Heart left ventricle (tissue), 16 donors: Measurements from ENCODE around the gene SF3A2. TPM values are rescaled to one million over a fixed set of nuclear protein-coding genes. Genes with fewer than 3 reads are reported as not detected.
A peak's percentile ranks its signal among the peaks of the same experiment; 100 is the strongest.

Experiments used
- ATAC-seq, 4 donors: fragments of 200-7000 bp; cut with Tn5 transposase; one replicate each; pipeline ENCODE4 v1.9.1; 2020 to 2022; ENCODE audit warnings: moderate library complexity in 4 of 4, mild to moderate bottlenecking in 3 of 4, moderate number of reproducible peaks in 1 of 4
- DNase-seq, 5 donors: peaks; one replicate each; pipeline ENCODE4 v3.0.0-alpha.2; 2020
- H3K27ac ChIP-seq, 12 donors: fragments of 200-600 bp; sonication (generic) in 4 of 12; one replicate each; pipeline versions ENCODE4 v1.5.0 to v1.8.0; 2016 to 2022; ENCODE audit warnings: mild to moderate bottlenecking in 2 of 12
- H3K27me3 ChIP-seq, 9 donors: fragments of 200-600 bp; sonication (generic) in 2 of 9; one replicate each; pipeline versions ENCODE4 v1.5.1 to v1.8.0; 2016 to 2022; ENCODE audit warnings: mild to moderate bottlenecking in 3 of 9
- H3K36me3 ChIP-seq, 9 donors: fragments of 200-600 bp; sonication (generic) in 2 of 9; one replicate each; pipeline versions ENCODE4 v1.5.0 to v1.8.0; 2018 to 2022; ENCODE audit warnings: mild to moderate bottlenecking in 2 of 9
- H3K4me1 ChIP-seq, 12 donors: fragments of 200-600 bp; sonication (generic) in 4 of 12; one replicate each; pipeline versions ENCODE4 v1.5.0 to v1.8.0; 2016 to 2022; ENCODE audit warnings: mild to moderate bottlenecking in 3 of 12
- H3K4me3 ChIP-seq, 12 donors: fragments of 200-600 bp; sonication (generic) in 4 of 12; one replicate each; pipeline versions ENCODE4 v1.5.0 to v1.8.0; 2017 to 2022; ENCODE audit warnings: mild to moderate bottlenecking in 9 of 12, moderate library complexity in 4 of 12
- H3K9me3 ChIP-seq, 12 donors: fragments of 200-600 bp; sonication (generic) in 4 of 12; one replicate each; pipeline versions ENCODE4 v1.5.0 to v1.8.0; 2016 to 2022; ENCODE audit warnings: mild to moderate bottlenecking in 1 of 12
- POLR2A ChIP-seq, 2 donors: fragments of 450-650 bp; IDR thresholded peaks; one replicate each; pipeline ENCODE4 v1.6.1; 2017; ENCODE audit warnings: antibody characterized with exemption in 2 of 2, mild to moderate bottlenecking in 2 of 2, moderate library complexity in 2 of 2
- WGBS, 4 donors: extraction: QIAGEN DNeasy Blood & Tissue Kit in 2 of 4; methylation state at CpG; one replicate each; pipeline versions ENCODE4 v1.1.5 to v1.1.7; 2013 to 2018; 5-methylcytosine and 5-hydroxymethylcytosine counted together
- intact Hi-C, 10 donors: fragments of 100-400 bp; cut with DNase I; formaldehyde crosslinking; loops; one replicate each; pipeline versions ENCODE4 v1.11.1 to v1.14.2; 2022
- polyA plus RNA-seq, 2 donors: library from polyadenylated mRNA; stranded (reverse); fragments of 200-250 nt; gene quantifications; one replicate each; pipeline ENCODE4 v1.2.3, GENCODE V29; 2013
- total RNA-seq, 9 donors: library from RNA; depleted of rRNA in 2 of 9; stranded (reverse); fragments of >200 nt in 2 of 9; fragmentation: NEBNext Ultra II Directional in 3 of 9; extraction: Animal tissue kit (Norgen Biotek cat#: 25700) in 3 of 9; gene quantifications; one replicate each; pipeline versions ENCODE4 v1.1.0 to v1.2.4, GENCODE V29; 2016 to 2023
- TF ChIP-seq, protein P1 (sequence below), 12 donors: fragments of 200-600 bp; sonication (generic) in 4 of 12; IDR thresholded peaks; one replicate each; pipeline versions ENCODE4 v1.5.0 to v1.8.0; 2018 to 2022; ENCODE audit warnings: antibody characterized with exemption in 12 of 12, mild to moderate bottlenecking in 5 of 12
- donor health status: ischemic (EF 13 %, LVEDD 7.1; RV severe dilation, severe dysfunction).
- donor health status: healthy with polysubstance abuse.
- donor health status: DM: no; HTN: yes; CAD: no.
- donor health status: DM: no; HTN: no; CAD: no.
- donor health status: ischemic (EF 25% LVEDD 6.9; RV normal size, moderate dysfunction).
- donor health status: ischemic (EF 25% LVEDD 5.7; RV mildly dilated, moderate dysfunction).
- donor health status: healthy.
- donor health status: DM: yes; HTN: yes; CAD: no.
- donor health status: ischemic (EF 35%, LVEDD 5.7; RV mildly dilated, moderate dysfunction).
- donor health status: nonischemic (EF 11% LVEDD 7.7; RV severe dilation, severe dysfunction).
- donor health status: DM: yes; HTN: yes; CAD: no.
- donor health status: PGD.
- donor health status: ischemic (EF 29% LVEDD 5.4; RV normal size, mild dysfunction).
- donor health status: nonischemic (EF 23%, LVEDD 6.1; RV moderate dilation, normal function).

Gene SF3A2
- total and polyA plus RNA-seq, 11 donors, result 19.2 to 43.9 (median 28.6) TPM

DNA sequence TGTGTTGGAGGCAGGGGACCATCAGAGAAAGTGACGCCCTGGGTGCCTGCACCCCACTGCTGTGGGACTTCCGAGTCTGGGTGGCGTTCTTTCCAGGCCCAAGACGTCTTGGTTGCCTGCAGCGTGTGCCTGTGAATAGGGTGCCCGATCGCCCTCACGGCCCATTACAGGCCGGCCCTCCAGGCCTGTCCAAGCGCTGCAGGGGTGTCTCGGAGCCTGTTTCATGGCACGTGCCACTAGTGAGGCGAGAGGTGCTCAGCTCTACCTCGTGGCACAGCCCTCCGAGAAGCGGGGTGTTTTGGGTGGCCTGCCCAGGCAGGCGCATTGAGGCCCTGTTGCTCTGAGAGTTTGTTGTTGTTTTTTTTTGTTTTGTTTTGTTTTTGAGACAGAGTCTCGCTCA is 42.8 kb upstream of the SF3A2 start:
- WGBS, 4 donors, result 94 to 97% (median 95%) methylated on average over 18 of the region's 18 CpGs
- peaks cover 0 to 92% (median 50%) of the 10 kb centered on the region in 9 donors for H3K36me3 ChIP-seq
- H3K27ac ChIP-seq, result no peak overlapping the region
- H3K27me3 ChIP-seq, result no peaks in the 10 kb centered on the region
- ATAC-seq (no peak), DNase-seq (no peak)
- no peaks in the 10 kb centered on the region for H3K9me3 ChIP-seq
- peaks cover 0 to 17% (median 6%) of the 10 kb centered on the region in 12 donors for H3K4me1 ChIP-seq
- TF ChIP-seq, protein P1, sequence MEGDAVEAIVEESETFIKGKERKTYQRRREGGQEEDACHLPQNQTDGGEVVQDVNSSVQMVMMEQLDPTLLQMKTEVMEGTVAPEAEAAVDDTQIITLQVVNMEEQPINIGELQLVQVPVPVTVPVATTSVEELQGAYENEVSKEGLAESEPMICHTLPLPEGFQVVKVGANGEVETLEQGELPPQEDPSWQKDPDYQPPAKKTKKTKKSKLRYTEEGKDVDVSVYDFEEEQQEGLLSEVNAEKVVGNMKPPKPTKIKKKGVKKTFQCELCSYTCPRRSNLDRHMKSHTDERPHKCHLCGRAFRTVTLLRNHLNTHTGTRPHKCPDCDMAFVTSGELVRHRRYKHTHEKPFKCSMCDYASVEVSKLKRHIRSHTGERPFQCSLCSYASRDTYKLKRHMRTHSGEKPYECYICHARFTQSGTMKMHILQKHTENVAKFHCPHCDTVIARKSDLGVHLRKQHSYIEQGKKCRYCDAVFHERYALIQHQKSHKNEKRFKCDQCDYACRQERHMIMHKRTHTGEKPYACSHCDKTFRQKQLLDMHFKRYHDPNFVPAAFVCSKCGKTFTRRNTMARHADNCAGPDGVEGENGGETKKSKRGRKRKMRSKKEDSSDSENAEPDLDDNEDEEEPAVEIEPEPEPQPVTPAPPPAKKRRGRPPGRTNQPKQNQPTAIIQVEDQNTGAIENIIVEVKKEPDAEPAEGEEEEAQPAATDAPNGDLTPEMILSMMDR (IDR thresholded peaks at IDR 0.05), result no peak
- TF ChIP-seq POLR2A (IDR thresholded peaks at IDR 0.05), result no peak
- intact Hi-C loops, result loop anchor here in 1 of 10 donors (5.0 kb wide), 1 partner anchor 33 kb away; no protein-coding TSS in a partner anchor
- H3K4me3 ChIP-seq, result no peak overlapping the region

DNA sequence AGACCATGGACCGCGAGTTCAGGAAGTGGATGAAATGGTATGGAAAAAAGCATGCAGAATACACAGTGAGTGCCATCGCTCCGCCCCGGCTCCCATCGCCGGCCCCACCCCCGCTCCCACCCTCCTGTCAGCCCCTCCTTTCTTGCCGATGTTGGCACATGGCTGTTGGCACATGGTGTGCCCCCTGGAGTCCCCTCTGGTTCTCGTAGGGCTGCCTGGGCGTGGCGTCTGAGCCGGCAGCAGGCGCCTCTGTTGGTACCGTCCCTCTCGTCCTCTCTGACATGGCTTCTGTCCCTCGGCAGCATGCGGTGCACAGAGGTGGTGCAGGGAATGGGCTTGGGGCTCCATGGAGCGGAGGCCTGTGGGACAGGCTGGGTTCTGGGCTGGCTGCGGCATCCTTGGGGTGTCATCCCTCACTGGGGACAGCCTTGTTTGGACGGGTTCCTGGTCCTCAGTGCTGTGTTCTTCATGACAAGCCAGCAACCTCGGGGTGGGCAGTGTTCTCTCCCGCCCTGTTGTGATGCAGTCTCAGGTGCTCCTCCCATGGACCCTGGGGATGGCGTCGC is 42.0 kb upstream of the SF3A2 start:
- Histone ChIP-seq H3K9me3 (no peaks in the 10 kb centered on the region), H3K36me3 (peaks cover 0 to 84% (median 50%) of the 10 kb centered on the region in 9 donors), H3K27me3 (no peaks in the 10 kb centered on the region), H3K27ac (no peak overlapping the region), H3K4me1 (peaks cover 0 to 17% (median 1%) of the 10 kb centered on the region in 12 donors), H3K4me3 (no peak overlapping the region)
- WGBS, 4 donors, result 83 to 92% (median 89%) methylated on average over 24 to 25 of the region's 25 CpGs
- DNase-seq (peak in 1 of 5 donors; percentile 65), ATAC-seq (no peak)
- intact Hi-C loops, result loop anchor here in 1 of 10 donors (5.0 kb wide), 1 partner anchor 33 kb away; no protein-coding TSS in a partner anchor
- TF ChIP-seq, protein P1 (IDR thresholded peaks at IDR 0.05), result no peak
- TF ChIP-seq POLR2A (IDR thresholded peaks at IDR 0.05), result no peak

DNA sequence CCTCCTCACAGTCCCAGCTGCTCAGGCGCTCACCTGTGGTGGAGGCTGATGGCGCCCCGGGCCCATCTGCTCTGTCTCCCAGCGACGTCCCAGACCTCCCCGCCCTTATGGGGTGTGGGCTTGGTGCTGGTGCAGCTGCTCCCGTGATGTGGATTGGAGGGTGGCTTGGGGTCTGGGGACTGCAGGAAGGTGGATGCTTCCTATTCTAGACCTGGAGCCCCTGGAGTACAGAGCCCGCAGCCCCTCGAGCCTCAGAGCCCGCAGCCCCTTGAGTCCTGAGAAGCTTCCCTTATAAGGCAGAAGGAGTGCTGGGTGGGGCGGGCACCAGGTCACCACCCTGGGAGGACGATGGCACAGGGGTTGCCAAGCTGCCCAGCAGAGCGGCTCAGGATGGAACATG is 41.3 kb upstream of the SF3A2 start:
- DNase-seq, result no peak
- intact Hi-C loops, result no loop called here
- Histone ChIP-seq H3K4me3 (no peak overlapping the region), H3K36me3 (peaks cover 0 to 81% (median 55%) of the 10 kb centered on the region in 9 donors), H3K27ac (no peak overlapping the region), H3K4me1 (peaks cover 0 to 9% (median 0%) of the 10 kb centered on the region in 12 donors), H3K27me3 (no peaks in the 10 kb centered on the region), H3K9me3 (no peaks in the 10 kb centered on the region)
- no peak for ATAC-seq
- TF ChIP-seq POLR2A (IDR thresholded peaks at IDR 0.05), result no peak
- TF ChIP-seq, protein P1 (IDR thresholded peaks at IDR 0.05), result no peak
- WGBS, 4 donors, result 92 to 95% (median 95%) methylated on average over 5 to 13 of the region's 13 CpGs

DNA sequence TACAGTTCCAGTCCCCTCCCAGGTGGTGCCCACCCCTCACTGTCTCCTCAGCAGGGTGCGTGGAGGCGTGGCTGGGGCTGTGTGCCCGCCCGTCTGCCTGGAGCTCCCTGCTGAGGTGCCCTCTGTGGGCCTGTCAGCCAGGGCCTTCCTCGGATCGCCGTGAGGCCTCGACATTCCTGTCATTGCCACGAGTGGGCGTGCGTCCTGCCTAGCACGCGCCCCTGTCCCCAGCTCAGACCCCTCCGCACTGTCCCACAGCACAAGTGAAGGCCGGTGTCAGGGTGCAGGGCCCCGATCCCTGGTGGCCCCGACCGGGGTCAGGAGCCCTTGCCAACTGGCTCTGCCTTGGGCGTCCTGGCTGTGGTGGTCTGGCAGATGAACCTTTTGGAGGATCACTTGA is 40.7 kb upstream of the SF3A2 start:
- DNase-seq (no peak), ATAC-seq (no peak)
- TF ChIP-seq, protein P1 (IDR thresholded peaks at IDR 0.05), result no peak
- no peak for TF ChIP-seq POLR2A (IDR thresholded peaks at IDR 0.05)
- Histone ChIP-seq H3K9me3 (no peaks in the 10 kb centered on the region), H3K4me1 (peaks cover 0 to 7% (median 0%) of the 10 kb centered on the region in 12 donors), H3K27me3 (no peaks in the 10 kb centered on the region), H3K4me3 (no peak overlapping the region), H3K36me3 (peaks cover 0 to 75% (median 53%) of the 10 kb centered on the region in 9 donors), H3K27ac (no peak overlapping the region)
- 96% methylated on average over 18 to 19 of the region's 19 CpGs for WGBS, 4 donors
- intact Hi-C loops, result no loop called here
